GM19035 (cell line): ENCODE measurements around the gene ANO1.

Experiments used
- ATAC-seq: cut with Tn5 transposase; IDR thresholded peaks from one replicate; pipeline ENCODE4 v1.9.1; 2021; ENCODE audit not compliant: unreplicated experiment

Gene ANO1

DNA sequence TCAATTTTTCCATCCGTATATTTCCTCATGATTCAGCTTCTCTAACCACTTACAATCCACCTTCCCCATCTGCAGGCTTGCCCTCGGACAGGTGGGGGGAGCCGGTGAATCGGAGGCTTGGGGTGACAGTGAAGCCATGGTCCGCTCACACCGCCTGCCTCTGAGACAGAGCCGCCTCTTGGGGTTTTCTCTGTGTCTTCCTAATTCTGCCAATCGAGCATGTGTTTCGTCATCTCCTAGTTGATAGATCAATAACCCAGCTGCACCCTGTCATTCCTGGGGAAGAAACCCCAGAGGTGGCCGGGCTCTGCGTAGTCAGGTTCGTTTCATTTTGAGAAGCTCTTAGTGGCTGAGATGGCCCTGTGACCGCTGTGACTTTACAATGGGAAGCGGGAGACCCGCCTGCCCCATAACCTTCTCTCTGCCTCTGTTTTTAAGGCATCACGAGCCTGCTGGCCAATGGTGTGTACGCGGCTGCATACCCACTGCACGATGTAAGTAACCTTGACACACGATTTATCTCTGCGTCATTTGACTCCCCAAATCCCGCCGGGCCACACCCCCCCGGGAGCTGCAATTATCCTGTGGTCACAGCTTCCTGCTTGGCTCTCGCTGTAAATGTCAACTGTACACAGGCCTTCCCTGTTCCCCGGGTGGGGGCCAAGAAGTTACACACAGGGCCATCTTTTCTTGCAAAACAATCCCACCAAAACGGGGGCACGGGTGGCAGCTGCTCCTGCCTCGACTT is 33.3 kb downstream of the ANO1 start:
- ATAC-seq = no peak

DNA sequence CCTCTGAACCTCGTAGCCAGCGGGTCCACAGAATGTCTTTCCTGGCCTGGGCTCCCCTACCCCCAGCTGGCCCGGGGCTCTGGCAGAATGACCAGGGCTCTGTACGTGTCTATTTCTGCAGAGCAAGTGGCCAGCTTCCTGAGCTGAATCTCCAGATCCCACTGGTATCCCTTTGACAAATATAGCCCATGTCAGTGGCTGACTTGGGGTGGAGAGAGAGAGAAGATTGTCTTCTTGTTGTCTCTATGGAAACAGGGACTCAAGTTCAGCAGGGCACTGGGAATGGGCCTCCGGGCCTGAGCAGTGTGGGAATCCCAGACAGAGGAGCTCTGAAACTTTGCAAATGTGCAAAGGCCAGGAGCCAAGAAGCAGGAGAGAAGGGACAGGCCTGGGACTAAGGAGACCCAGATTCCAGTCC is 33.9 kb downstream of the ANO1 start:
- no peak for ATAC-seq

DNA sequence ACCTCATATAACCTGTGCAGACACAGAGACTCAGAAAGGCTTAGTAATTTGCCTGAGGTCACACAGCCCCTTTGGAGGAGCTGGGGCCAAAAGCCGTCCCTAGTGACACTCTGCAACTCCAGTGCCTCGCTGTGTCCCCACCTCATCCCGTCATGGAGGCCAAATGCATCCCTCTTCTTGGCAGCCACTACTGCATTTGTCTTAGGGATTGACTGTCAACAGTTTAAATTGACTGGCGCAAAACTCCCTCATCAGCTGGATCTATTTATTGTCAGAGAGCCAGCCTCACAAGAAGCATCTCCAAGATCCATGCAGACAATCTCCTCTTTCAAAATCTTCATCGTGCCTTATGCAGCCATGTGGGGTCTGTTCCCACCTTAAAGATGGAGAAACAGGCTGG is 35.7 kb downstream of the ANO1 start:
- ATAC-seq = no peak

DNA sequence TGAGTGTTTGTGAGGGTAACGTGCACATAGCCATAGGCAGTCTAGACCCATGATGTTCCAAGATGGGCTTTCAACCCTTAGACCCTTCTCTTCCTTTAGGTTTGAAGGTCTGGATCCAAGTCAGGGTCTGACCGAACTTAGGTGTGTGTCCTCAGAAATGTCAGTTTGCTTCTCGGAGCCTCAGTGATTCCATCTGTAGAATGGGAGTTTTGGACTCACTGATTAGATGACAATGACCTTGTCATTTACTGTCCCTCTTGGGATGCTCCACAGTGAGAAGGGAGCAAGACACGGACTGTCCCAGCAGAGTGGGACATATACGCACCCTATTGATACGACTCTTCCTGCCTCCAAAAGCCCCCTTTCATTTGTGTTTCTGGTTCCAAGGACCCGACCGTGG is 37.7 kb downstream of the ANO1 start:
- no peak for ATAC-seq

DNA sequence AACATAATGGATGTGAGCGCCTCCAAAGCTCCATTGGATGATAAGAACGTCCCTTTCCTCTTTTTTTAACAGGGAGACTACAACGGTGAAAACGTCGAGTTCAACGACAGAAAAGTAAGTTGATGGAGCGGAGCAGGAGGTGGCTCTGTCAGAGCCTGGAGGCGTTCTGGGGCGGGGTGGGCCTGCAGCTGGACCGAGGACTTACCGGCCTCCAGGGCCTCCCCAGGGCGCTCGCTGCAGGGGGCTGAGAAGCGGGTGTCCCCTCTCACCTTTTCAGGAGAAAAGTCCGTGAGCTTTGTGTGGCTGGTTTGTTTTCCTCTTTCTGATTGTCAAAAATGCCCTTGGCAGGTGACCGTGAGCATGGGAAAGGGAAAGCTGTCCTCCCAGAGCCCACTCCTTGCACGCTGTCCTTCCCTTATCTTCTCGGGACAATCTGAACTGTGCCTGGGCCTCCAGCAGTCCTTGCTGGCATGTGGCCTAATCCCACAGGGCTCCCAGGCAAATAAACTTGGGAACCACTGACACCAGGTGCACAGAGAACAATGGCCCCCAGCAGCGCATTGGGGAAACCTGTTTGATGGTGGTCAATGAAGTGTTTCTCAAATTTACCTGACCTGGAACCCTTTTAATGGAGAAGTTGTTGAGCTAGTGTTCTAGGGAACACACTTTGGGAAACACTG is 38.4 kb downstream of the ANO1 start:
- no peak for ATAC-seq

DNA sequence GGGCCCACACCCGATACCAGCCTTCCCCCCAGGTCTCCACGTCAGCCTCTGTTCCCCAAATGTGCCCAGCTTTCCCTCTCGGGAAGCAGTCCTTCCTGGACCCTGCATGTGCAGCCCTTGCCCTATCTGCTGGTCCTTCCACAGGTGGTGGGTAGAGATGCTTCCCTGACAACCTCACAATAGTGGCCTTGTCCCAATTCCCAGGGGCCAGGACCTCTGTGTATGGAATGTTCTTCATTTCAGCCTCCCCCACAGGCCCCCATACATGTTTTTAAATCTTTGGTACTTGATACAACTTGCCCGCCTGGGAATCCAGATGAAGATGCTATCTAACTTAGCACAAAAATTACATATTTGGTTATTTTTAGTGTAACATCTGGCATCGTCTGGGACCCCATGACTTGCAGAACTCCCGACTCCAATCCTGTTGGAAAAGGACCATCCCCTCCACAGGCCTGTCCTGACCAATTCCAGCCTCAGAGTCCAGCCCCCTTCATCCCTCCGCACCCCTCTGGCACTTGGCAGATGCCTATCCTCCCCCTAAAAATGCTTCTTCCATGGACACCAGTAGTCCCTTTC is 39.5 kb downstream of the ANO1 start:
- ATAC-seq = no peak

DNA sequence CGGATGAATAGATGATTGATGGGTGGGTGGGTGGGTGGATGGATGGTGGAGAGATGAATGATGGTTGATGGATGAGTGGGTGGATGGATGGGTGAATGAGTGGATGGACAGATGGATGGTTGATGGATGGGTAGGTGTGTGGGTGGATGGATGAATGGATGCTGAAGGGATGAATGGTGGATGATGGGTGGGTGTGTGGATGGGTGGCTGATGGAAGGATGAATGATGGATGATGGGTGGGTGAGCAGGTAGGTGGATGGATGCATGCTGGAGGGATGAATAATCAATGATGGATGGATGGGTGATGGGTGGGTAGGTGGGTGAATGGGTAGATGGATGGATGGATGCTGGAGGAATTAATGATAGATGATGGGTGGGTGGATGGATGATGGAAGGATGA is 40.5 kb downstream of the ANO1 start:
- no peak for ATAC-seq

DNA sequence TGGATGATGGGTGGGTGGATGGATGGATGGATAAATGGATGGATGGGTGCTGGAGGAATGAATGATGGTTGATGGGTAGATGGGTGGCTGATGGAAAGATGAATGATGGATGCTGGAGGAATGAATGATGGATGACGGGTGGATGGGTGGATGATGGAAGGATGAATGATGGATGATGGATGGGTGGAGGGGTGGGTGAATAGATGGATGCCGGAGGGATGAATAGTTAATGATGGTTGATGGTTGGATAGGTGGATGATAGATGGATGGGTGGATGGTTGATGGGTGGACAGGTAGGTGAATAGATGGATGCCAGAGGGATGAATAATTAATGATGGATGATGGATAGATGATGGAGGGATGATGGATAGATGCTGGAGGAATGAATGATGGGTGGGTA is 41.4 kb downstream of the ANO1 start:
- ATAC-seq = no peak

DNA sequence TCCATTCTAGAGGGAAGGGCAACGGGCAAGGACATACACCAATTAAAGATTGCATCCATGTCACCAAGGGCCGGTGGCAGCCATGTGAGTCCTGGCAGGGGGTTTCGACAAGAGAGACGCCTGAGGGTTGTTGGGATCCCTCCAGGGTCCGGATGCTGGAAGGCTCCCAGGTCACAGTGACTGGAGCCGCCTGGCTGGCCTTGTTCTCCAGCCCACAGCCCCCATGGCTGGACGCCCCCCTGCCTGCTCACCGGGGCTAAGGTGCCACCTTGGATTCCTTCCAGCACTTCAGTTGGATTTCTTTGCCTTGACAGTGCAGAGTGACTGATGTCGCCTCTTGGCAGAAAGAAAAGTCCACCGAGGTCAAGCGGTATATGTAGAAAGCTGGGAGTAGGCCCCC is 42.6 kb downstream of the ANO1 start:
- ATAC-seq = no peak

DNA sequence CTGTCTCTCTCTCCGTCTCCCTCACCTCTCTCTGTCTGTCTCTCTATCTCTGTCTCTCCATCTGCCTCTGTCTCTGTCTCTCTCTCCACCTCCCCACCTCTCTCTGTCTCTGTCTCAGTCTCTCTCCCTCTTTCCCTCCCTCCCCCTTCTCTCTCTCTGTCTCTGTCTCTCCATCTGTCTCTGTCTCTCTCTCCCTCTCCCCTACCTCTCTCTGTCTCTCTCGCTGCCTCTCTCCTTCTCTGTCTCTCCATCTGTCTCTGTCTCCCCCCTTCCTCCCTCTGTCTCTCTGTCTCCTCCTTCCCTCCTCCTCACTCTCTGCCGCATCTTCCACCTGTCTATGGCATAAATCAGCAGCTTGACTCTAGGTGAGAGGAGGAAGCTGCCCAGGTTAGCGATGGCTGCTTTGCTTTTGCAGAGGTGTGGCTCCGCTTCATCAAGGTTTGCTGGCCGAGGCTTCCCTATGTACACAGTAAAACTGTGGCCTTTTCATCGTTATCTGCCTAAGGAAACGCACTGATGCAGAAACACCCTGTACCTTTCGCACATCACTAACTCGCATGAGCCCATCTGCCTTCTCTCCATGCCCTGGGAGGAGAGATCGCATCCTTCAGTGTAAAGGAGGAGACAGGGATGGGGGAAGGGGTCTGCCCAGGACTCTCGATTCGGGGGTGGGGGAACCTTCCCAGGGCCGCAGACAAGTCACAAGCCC is 44.5 kb downstream of the ANO1 start:
- no peak for ATAC-seq

DNA sequence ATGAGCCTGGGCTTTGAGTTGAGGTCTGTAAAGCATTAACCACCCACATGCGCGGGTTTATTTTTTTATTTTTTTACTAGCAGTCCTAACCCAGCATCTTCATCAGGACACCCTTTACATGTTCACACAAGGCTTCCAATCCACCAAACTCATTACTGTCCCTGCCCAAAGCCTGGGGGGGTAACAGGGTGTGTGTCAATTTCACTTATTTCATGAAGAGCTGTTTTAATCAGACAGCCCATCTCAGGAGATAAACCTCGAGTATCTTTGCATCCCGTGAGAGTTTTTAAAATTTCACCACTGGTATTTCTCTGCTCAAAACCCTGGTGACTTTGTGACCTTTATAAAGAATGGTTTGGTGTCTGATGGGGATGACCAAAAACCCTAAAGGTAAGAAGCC is 45.6 kb downstream of the ANO1 start:
- no peak for ATAC-seq

DNA sequence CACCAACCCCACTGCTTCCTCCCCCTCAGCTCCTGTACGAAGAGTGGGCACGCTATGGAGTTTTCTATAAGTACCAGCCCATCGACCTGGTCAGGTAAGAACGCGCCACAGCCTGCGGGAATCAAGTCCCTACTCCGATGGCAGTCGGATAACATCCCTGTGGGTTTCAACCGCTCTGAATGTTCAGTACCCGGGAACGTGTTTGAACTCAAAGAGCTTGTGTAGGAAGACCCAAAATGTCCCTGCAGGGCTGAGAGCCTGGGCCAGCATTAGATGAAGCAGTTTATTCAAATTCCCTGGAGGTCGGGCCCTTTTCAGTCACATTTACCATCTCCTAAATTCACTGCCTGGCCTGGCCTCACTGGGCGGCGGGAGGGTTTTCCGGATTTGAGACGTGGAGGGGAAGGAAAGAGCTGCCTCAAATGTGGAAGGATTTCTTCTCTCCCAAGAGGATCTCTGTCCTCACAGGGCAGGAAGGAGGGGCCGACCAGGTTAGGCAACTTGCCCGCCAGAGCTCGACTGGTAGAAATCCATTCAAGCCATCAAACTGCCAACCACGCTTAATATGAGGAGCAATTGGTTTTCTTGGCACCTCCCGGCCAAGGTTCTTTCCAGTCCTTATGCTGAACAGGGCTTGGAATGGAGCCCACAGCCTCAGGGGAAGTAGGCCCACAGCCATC is 46.3 kb downstream of the ANO1 start:
- ATAC-seq = no peak

DNA sequence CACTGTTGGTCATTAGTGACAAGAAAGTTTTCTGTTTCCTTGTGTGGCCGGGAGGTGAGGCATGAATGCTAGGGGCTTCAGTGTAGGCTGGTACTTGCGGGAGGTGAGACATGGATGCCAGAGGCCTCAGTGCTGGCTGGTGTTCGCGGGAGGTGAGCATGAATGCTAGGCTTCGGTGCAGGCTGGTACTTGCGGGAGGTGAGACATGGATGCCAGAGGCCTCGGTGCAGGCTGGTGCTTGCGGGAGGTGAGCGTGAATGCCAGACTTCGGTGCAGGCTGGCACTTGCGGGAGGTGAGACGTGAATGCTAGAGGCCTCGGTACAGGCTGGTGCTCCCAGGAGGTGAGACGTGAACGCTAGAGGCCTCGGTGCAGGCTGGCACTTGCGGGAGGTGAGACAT is 48.4 kb downstream of the ANO1 start:
- ATAC-seq = no peak

DNA sequence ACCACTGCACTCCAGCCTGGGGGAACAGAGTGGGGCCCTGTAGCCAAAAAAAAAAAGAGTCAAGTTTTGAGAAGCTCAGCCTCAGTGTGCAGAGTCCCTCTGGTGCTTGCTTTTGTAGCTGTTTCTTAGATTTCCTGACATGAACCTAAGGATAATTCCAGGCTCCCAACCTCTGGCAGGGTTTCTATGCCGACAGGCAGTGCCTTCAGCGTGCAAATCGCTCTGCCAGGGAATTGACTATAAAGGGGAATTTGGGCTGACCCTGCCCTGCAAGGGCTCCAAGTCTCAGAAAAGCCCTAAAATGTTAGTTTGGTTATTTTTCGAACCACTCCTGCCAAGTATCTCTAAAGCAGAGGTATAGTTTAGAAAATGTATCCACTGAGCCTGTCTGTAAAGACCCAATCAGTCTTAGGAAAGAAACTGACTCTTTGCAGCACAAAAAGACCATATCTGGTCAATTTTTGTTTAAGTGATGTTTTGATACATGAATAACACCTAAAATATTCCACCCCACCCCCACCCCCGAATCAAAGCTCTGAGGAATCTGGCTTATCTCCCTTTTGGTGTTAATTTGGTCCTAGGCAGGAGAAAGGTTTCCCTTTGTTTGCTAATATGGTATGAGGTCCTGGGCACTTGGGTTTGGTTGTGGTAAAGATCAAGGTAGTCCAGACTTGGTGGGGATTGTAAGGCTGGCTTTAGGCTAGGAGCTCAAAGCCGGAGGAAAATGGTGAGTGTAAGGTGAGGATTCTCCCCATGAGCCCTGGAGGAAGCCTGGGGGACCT is 49.7 kb downstream of the ANO1 start:
- no peak for ATAC-seq

DNA sequence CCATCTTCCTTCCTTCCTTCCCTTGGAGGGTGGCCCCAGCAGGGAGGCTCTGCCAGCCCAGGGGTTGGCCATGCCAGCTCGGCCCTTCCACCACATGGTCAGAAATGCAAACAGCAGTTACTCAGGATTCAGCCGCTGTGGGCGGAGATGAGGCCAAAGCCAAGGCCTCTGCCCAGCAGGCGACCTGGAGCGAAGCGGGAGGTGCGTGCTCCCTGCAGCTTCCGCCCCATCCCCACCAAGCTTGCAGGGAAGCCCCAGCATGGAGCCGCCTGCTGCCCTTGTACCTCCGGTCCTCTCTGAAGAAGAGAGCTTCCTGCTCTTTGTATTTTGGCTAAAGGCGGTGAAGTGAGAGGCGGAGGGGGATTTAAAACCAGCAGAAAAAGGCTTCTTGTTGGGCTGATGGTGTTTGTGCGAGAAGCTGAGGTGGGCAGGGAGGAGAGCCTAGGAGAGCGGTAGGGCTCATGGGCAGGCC is 50.4 kb downstream of the ANO1 start:
- ATAC-seq = no peak

DNA sequence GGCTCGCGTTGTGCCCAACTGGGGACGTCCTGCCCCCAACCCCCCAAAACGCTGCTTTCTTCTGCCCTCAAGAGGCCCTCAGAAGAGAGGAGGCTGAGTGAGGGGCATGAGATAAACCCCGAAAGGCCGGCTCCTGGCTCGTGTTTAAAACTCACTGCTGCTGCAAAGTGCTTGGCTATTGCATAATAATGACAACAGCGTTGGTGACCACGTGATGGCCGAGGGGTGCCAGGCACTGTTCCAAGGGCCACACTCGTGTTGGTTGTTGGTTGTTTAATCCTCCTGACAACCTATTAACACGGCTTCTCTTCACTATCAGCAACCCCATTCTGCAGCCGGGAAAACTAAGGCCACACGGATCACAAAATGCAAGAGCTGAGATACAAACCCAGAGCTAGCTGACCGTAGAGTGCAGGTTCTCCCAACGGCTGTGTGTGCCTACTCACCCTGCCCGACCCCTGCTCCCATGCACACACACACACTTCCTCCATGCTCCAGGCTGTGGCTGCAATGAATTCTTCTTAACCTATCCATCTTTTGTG is 51.0 kb downstream of the ANO1 start:
- ATAC-seq = no peak

DNA sequence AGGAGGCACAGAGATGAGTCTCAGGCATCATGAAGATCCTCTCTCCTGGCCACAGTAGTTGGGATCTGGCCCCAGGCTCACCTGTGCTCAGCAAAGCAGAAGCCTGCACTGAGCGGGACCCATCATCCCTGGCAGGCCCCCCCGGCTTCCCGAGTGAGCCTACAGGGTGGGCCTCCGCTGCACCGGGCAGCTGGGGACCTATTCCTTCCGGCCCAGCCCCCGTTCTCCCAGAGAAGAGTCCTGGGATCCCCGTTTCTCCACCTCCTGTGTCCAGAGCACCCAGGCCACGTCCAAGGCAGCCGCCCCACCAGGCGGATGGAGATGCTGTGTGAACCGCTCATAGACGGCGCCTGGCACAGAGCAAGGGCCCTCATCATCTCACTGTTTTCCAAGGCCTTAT is 52.5 kb downstream of the ANO1 start:
- ATAC-seq = no peak

DNA sequence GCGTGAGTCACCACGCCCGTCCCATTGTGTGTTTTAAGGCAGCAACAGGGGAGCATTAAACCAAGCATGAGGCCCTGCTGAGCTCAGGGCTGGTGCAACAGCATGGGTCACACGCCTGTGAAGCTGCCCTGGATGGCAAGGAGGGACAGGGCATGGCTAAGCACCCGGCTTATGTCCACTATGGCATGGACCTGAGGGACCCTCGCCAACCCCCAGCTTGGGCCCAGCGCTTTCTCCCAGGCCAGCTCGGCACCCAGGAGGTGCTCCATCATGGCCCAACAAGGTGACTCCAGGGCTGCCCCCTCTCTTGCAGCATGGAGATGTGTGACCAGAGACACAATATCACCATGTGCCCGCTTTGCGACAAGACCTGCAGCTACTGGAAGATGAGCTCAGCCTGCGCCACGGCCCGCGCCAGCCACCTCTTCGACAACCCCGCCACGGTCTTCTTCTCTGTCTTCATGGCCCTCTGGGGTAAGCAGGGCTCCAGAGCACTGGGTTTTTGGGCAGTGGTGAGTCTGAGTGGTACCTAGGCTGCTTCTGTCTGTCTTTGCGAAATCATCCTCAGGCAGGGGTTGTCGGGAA is 53.6 kb downstream of the ANO1 start:
- ATAC-seq = no peak

DNA sequence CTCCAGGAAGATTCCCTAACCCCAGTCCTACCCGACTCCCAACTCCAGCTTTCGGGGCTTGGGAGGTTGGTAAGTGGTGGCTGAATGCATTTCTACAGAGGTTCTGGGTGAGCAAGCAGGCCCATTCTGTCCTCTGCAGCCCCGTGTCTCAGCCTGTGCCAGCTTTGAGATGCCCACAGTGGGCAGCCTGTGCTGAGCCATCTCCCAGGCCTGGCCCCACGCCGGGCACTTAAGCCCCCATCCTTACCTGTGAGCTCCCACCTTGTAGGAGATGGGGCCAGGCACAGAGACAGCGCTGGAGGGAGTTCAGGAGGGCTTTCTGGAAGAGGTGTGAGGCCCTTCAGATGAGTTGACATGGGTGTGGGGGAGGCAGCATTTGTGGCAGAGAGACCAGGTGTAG is 54.5 kb downstream of the ANO1 start:
- ATAC-seq = no peak
